Colonic mucosa (tissue), 4 donors: Measurements from ENCODE around the gene LRRC75A. TPM values are rescaled to one million over a fixed set of nuclear protein-coding genes. Genes with fewer than 3 reads are reported as not detected.
A peak's percentile ranks its signal among the peaks of the same experiment; 100 is the strongest.

ENCODE experiments used
- DNase-seq: peaks from one replicate; pipeline ENCODE4 v3.0.0-alpha.2; 2020
- H3K27ac ChIP-seq: fragments of 200-600 bp; one replicate; pipeline ENCODE4 v1.8.0; 2021
- H3K27me3 ChIP-seq: fragments of 200-600 bp; one replicate; pipeline ENCODE4 v1.8.0; 2021
- H3K36me3 ChIP-seq: fragments of 200-600 bp; one replicate; pipeline ENCODE4 v1.8.0; 2021
- H3K4me1 ChIP-seq: fragments of 200-600 bp; one replicate; pipeline ENCODE4 v1.8.0; 2021; ENCODE audit warnings: mild to moderate bottlenecking
- H3K4me3 ChIP-seq: fragments of 200-600 bp; one replicate; pipeline ENCODE4 v1.8.0; 2021
- H3K9ac ChIP-seq, 2 donors: one replicate each; pipeline ENCODE4 v1.7.0; 2013; ENCODE audit warnings: control low read depth in 2 of 2, low read depth in 2 of 2, low read length in 2 of 2
- H3K9me3 ChIP-seq: fragments of 200-600 bp; one replicate; pipeline ENCODE4 v1.8.0; 2021
- intact Hi-C: fragments of 100-400 bp; cut with DNase I; formaldehyde crosslinking; loops from one replicate; pipeline ENCODE4 v1.14.1; 2022
- total RNA-seq, 2 donors: library from RNA; stranded (reverse); fragmentation: NEBNext Ultra II Directional in 1 of 2; extraction: Animal tissue kit (Norgen Biotek cat#: 25700) in 1 of 2; gene quantifications; one replicate each; pipeline ENCODE4 v1.2.1, GENCODE V29; 2021
- TF ChIP-seq, protein P1 (sequence below): fragments of 200-600 bp; IDR thresholded peaks from one replicate; pipeline ENCODE4 v1.8.0; 2022; ENCODE audit warnings: antibody characterized with exemption, mild to moderate bottlenecking
- donor health status: healthy.
- donor health status: DM: no; HTN: no; CAD: no.
- donor health status: DM: no; HTN: no; CAD: no.

The LRRC75A gene
- total RNA-seq, 2 donors from 2014 or later, result 43.2 to 49.4 TPM

DNA sequence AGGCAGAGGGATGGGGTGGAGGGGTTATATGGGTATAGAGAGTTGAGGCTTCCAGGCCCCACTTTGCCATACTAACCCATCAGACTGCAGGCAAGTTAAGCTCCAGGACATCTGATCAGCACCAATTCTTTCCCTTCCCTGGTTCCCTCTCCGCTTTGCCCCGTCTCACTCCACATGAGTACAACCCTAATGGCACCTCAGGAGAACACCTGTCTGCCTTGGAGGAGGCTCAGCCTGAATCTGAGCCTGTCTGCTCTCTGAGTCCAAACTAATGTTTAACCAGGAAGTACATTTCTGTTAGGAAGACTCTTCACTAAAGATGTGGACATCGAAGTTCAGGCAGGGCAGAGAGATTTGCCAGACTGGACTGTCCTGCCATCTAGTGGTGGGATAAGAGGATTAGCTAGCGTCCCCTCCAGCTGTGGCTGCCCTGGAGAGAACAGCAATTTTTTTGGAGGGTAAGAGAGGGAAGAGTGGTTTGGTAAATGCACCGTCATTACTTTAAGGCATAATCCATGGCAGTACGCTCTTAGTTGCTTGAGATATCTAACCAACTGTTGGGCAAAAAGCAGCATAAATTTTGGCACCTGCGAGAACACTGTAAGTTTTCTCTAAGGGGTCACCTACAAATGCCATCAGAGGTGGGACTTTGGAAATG, 29.2 kb upstream of the LRRC75A start:
- no peaks in the 10 kb centered on the region for H3K27me3 ChIP-seq
- intact Hi-C loops, result loop anchor here (10.0 kb wide), 1 partner anchor 156 kb away; no protein-coding TSS in a partner anchor
- TF ChIP-seq, protein P1, sequence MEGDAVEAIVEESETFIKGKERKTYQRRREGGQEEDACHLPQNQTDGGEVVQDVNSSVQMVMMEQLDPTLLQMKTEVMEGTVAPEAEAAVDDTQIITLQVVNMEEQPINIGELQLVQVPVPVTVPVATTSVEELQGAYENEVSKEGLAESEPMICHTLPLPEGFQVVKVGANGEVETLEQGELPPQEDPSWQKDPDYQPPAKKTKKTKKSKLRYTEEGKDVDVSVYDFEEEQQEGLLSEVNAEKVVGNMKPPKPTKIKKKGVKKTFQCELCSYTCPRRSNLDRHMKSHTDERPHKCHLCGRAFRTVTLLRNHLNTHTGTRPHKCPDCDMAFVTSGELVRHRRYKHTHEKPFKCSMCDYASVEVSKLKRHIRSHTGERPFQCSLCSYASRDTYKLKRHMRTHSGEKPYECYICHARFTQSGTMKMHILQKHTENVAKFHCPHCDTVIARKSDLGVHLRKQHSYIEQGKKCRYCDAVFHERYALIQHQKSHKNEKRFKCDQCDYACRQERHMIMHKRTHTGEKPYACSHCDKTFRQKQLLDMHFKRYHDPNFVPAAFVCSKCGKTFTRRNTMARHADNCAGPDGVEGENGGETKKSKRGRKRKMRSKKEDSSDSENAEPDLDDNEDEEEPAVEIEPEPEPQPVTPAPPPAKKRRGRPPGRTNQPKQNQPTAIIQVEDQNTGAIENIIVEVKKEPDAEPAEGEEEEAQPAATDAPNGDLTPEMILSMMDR, result peak; percentile 84
- H3K4me1 ChIP-seq, result no peaks in the 10 kb centered on the region
- H3K4me3 ChIP-seq, result no peak overlapping the region
- H3K9me3 ChIP-seq, result no peaks in the 10 kb centered on the region
- DNase-seq, result peak; percentile 84
- H3K27ac ChIP-seq, result no peak overlapping the region
- no peaks in the 10 kb centered on the region for H3K36me3 ChIP-seq
- peak overlapping the region in 1 of 2 donors; percentile 46 for H3K9ac ChIP-seq

DNA sequence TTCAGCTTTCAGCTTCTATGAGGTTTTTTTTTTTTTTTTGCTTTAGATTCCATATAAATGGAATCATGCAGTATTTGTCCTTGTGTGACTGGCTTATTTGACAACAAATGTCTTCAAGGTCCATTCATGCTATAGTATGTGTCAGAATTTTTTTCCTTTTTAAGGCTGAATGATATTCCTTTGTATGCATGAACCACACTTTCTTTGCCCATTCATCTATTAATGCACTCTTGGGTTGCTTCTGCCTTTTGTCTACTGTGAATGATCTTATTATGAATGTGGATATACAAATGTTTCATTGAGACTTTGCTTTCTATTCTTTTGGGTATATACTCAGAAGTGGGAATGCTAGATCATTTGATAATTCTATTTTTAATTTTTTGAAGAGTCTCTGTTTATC, 27.0 kb upstream of the LRRC75A start:
- intact Hi-C loops, result no loop called here
- Histone ChIP-seq H3K27ac (no peak overlapping the region), H3K9ac (no peak overlapping the region), H3K4me3 (no peak overlapping the region), H3K4me1 (no peaks in the 10 kb centered on the region), H3K9me3 (no peaks in the 10 kb centered on the region), H3K27me3 (no peaks in the 10 kb centered on the region), H3K36me3 (no peaks in the 10 kb centered on the region)
- TF ChIP-seq, protein P1, result no peak
- no peak for DNase-seq

DNA sequence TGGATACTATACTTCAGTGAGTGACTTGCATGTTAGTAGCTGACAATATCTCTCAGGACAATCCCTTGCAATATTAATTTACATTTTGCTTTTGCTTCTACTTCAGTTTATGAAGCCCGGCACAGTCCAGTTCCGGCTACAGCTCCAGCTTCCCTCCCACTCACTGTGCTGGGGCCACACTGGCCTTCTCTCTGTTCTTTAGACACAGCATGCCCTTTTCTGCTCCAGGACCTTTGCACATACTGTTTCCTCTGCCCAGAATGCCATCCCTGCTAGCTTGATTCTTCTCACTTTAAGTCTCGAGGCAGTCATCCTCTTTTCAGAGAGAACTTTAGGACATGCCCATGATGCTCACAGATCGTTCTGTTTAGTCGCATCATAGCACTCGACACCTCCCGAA, 25.5 kb upstream of the LRRC75A start:
- TF ChIP-seq, protein P1, result no peak
- Histone ChIP-seq H3K4me1 (no peaks in the 10 kb centered on the region), H3K27ac (no peak overlapping the region), H3K27me3 (no peaks in the 10 kb centered on the region), H3K9ac (no peak overlapping the region), H3K4me3 (no peak overlapping the region), H3K36me3 (no peaks in the 10 kb centered on the region), H3K9me3 (no peaks in the 10 kb centered on the region)
- DNase-seq, result no peak
- intact Hi-C loops, result no loop called here

DNA sequence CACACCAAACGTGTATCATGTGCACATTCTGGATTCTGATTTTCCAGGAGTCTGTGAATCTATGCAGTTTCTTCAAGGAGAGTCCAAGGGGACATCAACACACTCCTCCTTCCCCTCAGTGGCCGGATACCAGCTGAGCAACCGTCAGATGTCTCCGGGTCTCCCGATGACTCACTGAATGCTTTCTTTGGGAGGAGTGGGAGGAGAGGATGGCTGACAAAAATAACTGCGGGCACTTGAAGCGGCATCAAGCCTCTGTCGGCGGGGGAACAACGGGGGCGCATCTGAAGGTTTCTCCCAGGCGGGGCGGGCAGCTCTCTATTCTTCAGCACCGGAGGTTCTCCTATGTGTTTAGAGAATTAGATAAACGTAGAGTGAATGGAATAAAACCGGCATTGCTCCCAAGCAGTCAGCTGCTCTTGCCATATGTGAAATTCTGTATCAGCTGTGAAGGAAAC, 24.6 kb upstream of the LRRC75A start:
- Histone ChIP-seq H3K27ac (no peak overlapping the region), H3K36me3 (no peaks in the 10 kb centered on the region), H3K27me3 (no peaks in the 10 kb centered on the region), H3K9ac (no peak overlapping the region), H3K4me3 (no peak overlapping the region), H3K9me3 (no peaks in the 10 kb centered on the region), H3K4me1 (no peaks in the 10 kb centered on the region)
- TF ChIP-seq, protein P1, result no peak
- no peak for DNase-seq
- intact Hi-C loops, result no loop called here

DNA sequence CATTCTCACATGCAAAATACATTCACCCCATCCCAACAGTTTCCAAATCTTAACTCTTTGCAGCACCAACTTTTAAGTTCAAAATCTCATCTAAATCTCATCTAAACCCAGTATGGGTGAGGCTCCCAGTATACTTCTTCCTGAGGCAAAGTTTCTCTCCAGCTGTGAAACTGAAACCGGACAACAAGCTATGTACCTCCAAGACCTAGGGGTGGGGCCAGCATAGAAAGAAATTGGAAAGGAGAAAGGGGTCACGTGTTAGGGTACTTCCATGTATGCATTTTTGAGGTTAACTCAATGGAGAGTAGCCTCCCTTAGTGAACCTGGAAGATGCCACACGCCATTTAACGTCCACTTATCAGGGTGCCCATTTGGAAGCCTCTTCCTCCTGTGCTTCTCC, 23.9 kb upstream of the LRRC75A start:
- H3K27ac ChIP-seq, result no peak overlapping the region
- no peak overlapping the region for H3K4me3 ChIP-seq
- TF ChIP-seq, protein P1, result no peak
- H3K4me1 ChIP-seq, result no peaks in the 10 kb centered on the region
- DNase-seq, result no peak
- H3K36me3 ChIP-seq, result no peaks in the 10 kb centered on the region
- H3K9ac ChIP-seq, result peak overlapping the region in 1 of 2 donors; percentile 8
- intact Hi-C loops, result no loop called here
- no peaks in the 10 kb centered on the region for H3K9me3 ChIP-seq
- no peaks in the 10 kb centered on the region for H3K27me3 ChIP-seq
